Measurements from ENCODE around the gene ZNRD2. TPM values are rescaled to one million over a fixed set of nuclear protein-coding genes. Genes with fewer than 3 reads are reported as not detected.

Gene ZNRD2
- total RNA-seq, 1 donor from 2014 or later = 68.5 TPM

DNA sequence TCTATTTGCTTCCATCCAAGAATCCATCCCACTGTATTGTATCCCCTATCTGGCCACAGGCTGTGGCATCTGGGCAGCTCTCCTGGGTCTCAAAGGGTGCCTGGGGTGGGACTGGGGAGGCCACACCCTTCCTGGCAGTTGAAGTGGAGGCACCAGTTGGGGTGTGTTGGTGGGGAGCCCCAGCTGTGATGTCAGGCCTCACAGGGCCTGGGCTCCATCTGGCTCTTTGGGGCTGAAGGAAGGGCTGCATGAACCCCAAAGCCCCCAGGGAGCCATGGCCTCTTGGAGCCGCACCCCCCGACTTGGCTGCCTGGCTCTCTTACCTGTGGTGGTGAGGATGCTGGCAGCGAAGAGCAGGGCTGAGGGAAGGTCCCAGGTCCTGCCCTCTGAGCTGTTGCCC, 24.9 kb downstream of the ZNRD2 start:
- H3K27me3 ChIP-seq = no peaks in the 10 kb centered on the region
- H3K27ac ChIP-seq = peak overlapping the region; percentile 70
- H3K9me3 ChIP-seq = no peaks in the 10 kb centered on the region
- peaks cover 38% of the 10 kb centered on the region for H3K4me1 ChIP-seq
- TF ChIP-seq, protein P1, sequence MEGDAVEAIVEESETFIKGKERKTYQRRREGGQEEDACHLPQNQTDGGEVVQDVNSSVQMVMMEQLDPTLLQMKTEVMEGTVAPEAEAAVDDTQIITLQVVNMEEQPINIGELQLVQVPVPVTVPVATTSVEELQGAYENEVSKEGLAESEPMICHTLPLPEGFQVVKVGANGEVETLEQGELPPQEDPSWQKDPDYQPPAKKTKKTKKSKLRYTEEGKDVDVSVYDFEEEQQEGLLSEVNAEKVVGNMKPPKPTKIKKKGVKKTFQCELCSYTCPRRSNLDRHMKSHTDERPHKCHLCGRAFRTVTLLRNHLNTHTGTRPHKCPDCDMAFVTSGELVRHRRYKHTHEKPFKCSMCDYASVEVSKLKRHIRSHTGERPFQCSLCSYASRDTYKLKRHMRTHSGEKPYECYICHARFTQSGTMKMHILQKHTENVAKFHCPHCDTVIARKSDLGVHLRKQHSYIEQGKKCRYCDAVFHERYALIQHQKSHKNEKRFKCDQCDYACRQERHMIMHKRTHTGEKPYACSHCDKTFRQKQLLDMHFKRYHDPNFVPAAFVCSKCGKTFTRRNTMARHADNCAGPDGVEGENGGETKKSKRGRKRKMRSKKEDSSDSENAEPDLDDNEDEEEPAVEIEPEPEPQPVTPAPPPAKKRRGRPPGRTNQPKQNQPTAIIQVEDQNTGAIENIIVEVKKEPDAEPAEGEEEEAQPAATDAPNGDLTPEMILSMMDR (IDR thresholded peaks at IDR 0.05) = no peak
- TF ChIP-seq POLR2AphosphoS5 (IDR thresholded peaks at IDR 0.05; ENCODE audit: insufficient read depth in 1 of 2, low read depth in 1 of 2) (no peak), POLR2A (IDR thresholded peaks at IDR 0.05) (no peak)
- DNase-seq (ENCODE audit: extremely low spot score in 2 of 2) = no peak
- no peak overlapping the region for H3K4me3 ChIP-seq
- intact Hi-C loops (cut with DNase I) = no loop called here
- peaks cover 0 to 23% of the 10 kb centered on the region in 2 donors for H3K36me3 ChIP-seq

DNA sequence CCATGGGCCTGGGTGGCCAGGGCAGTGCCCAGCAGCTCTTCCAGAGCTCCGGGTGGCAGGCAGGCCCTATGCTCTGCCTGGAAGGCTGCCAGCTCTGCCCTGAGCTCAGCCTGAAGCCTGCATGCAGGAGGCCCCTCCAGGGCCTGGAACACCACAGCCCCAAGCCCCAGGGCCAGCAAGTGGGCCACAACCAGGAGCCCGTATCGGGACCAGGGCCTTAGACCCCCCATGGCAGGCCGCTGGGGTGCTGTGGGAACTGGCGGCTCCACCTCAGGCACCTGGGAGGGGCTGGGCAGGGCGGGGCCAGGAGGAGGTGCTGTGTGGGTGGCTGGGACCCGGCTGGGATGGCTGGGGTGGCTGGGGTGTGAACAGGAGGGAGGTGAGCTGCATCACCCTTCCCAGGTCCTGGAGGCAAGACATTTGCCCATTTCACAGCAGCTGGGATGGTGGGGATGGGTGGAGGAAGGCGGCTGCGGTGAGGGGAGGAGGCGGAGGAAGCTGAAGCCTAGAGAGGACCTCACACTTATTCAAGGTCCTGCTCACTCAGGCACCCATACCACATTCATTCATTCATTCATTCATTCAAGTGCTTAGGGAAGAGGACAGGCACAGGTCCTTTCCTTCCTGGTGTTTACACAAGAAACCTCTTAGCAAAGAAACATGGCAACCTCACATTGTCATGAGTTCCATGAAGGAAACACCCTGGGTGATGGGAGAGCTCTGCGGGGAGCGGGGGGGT, 25.4 kb downstream of the ZNRD2 start, which contains the start of gene KCNK7:
Gene KCNK7 (minus strand): TSS at position 258 of the 739 bp plus-strand sequence. CDS start 28 bp downstream, at position 230.
- TF ChIP-seq POLR2AphosphoS5 (IDR thresholded peaks at IDR 0.05; ENCODE audit: insufficient read depth in 1 of 2, low read depth in 1 of 2) (no peak), POLR2A (IDR thresholded peaks at IDR 0.05) (no peak)
- TF ChIP-seq, protein P1 (IDR thresholded peaks at IDR 0.05) = no peak
- Histone ChIP-seq H3K4me1 (peaks cover 38% of the 10 kb centered on the region), H3K27ac (peak within 1 kb of the TSS; percentile 70), H3K9me3 (no peaks in the 10 kb centered on the region), H3K4me3 (no peak within 1 kb of the TSS), H3K36me3 (peaks cover 0 to 23% of the 10 kb centered on the region in 2 donors), H3K27me3 (no peaks in the 10 kb centered on the region)
- DNase-seq (ENCODE audit: extremely low spot score in 2 of 2) = no peak
- intact Hi-C loops (cut with DNase I) = no loop called here

DNA sequence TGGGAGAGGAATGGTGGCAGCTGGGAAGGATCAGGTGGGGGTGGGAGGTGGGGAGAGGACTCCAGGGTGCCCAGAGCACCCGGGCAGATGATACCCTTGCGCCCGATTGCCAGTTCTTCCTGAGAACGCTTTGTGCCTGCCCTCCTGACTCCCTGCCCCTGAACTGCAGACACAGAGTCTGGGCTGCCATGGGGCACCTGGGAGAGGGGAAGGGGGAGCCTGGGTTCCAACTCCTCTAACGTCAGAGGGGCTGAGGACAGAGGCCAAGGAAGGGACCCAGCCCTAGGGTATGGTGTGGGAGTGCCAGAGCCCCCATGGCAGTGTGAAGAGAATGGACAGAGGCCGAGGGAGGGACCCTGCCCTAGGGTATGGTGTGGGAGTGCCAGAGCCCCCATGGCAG, 26.2 kb downstream of the ZNRD2 start:
- H3K4me3 ChIP-seq = no peak overlapping the region
- no peaks in the 10 kb centered on the region for H3K27me3 ChIP-seq
- H3K36me3 ChIP-seq = peaks cover 0 to 18% of the 10 kb centered on the region in 2 donors
- intact Hi-C loops (cut with DNase I) = no loop called here
- no peaks in the 10 kb centered on the region for H3K9me3 ChIP-seq
- TF ChIP-seq, protein P1 (IDR thresholded peaks at IDR 0.05) = no peak
- TF ChIP-seq POLR2A (IDR thresholded peaks at IDR 0.05) = no peak
- TF ChIP-seq POLR2AphosphoS5 (IDR thresholded peaks at IDR 0.05; ENCODE audit: insufficient read depth in 1 of 2, low read depth in 1 of 2) = no peak
- no peak overlapping the region for H3K27ac ChIP-seq
- peaks cover 38% of the 10 kb centered on the region for H3K4me1 ChIP-seq
- DNase-seq (ENCODE audit: extremely low spot score in 2 of 2) = no peak

DNA sequence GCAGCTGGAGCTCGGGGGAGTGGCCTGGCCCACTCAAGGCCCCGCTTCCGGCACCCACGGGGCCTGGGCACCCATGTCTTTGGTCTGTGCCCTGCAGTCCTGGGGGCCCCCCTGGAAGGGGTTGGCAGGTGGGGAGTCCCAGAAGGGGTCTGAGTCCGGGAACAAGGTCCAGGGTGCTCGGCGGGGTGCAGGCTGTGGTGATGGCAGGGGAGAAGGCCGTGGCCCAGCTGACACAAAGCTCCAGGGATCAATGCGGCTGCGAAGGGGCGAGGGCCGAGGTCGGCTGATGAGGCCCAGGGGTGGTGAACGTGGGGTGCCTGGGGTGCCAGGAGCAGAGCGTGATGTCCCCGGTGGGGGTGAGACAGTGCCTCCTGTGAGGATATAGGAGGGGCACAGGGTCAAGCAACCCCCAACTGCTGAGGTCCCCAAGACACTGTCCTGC, 28.0 kb downstream of the ZNRD2 start:
- Histone ChIP-seq H3K4me1 (peaks cover 28% of the 10 kb centered on the region), H3K36me3 (peaks cover 0 to 23% of the 10 kb centered on the region in 2 donors), H3K27ac (no peak overlapping the region), H3K27me3 (no peaks in the 10 kb centered on the region), H3K4me3 (no peak overlapping the region), H3K9me3 (no peaks in the 10 kb centered on the region)
- intact Hi-C loops (cut with DNase I) = no loop called here
- DNase-seq (ENCODE audit: extremely low spot score in 2 of 2) = no peak
- TF ChIP-seq, protein P1 (IDR thresholded peaks at IDR 0.05) = no peak
- no peak for TF ChIP-seq POLR2A (IDR thresholded peaks at IDR 0.05)
- no peak for TF ChIP-seq POLR2AphosphoS5 (IDR thresholded peaks at IDR 0.05; ENCODE audit: insufficient read depth in 1 of 2, low read depth in 1 of 2)

Data from vagina (tissue), 2 donors.